OCI-LY1 (cell line): ENCODE results near the gene TDRD10.

Experiments used
- H2AFZ ChIP-seq: fragments of 200-600 bp; sonication (generic), shearing (Covaris generic); 2 replicates; pipeline ENCODE4 v1.6.0; 2014; ENCODE audit warnings: antibody characterized with exemption, mild to moderate bottlenecking, low read length
- H3F3A ChIP-seq: fragments of 200-600 bp; sonication (generic), shearing (Covaris generic); 2 replicates; pipeline ENCODE4 v1.6.0; 2014; ENCODE audit warnings: mild to moderate bottlenecking, antibody characterized with exemption, low read length, moderate library complexity; ENCODE audit not compliant: insufficient read depth
- H3K27ac ChIP-seq: fragments of 200-600 bp; sonication (generic); 2 replicates; pipeline ENCODE4 v1.5.1; 2014; ENCODE audit warnings: low read length, mixed run types, mild to moderate bottlenecking, low read depth; ENCODE audit not compliant: poor library complexity, severe bottlenecking
- H3K27me3 ChIP-seq: fragments of 200-600 bp; sonication (generic); 2 replicates; pipeline ENCODE4 v1.6.0; 2014; ENCODE audit warnings: antibody characterized with exemption, mild to moderate bottlenecking, low read length, moderate library complexity; ENCODE audit not compliant: insufficient read depth
- H3K36me3 ChIP-seq: fragments of 200-600 bp; sonication (generic); 2 replicates; pipeline ENCODE4 v1.6.1; 2014; ENCODE audit warnings: mild to moderate bottlenecking, antibody characterized with exemption, low read length, moderate library complexity, mixed read lengths; ENCODE audit not compliant: insufficient read depth
- H3K4me1 ChIP-seq: fragments of 200-600 bp; sonication (generic); 2 replicates; pipeline ENCODE4 v1.5.1; 2014; ENCODE audit warnings: mild to moderate bottlenecking, low read length, moderate library complexity; ENCODE audit not compliant: insufficient read depth, severe bottlenecking
- H3K4me2 ChIP-seq: fragments of 200-600 bp; sonication (generic), shearing (Covaris generic); 2 replicates; pipeline ENCODE4 v1.6.1; 2014; ENCODE audit warnings: low read length
- H3K4me3 ChIP-seq: fragments of 200-600 bp; sonication (generic); 2 replicates; pipeline ENCODE4 v1.5.1; 2014; ENCODE audit warnings: low read length, low read depth, mild to moderate bottlenecking, mixed read lengths; ENCODE audit not compliant: poor library complexity, severe bottlenecking
- H3K79me2 ChIP-seq: fragments of 200-600 bp; shearing (Covaris generic); 2 replicates; pipeline ENCODE4 v1.6.1; 2016; ENCODE audit warnings: mixed run types, low read length, mixed read lengths; ENCODE audit not compliant: insufficient read depth
- H3K9ac ChIP-seq: fragments of 200-600 bp; sonication (generic), shearing (Covaris generic); 2 replicates; pipeline ENCODE4 v1.6.1; 2014; ENCODE audit warnings: mild to moderate bottlenecking, low read length, mixed read lengths
- H3K9me2 ChIP-seq: fragments of 200-600 bp; sonication (generic), shearing (Covaris generic); 2 replicates; pipeline ENCODE4 v1.6.1; 2014; ENCODE audit warnings: low read depth, mild to moderate bottlenecking, low read length, mixed read lengths
- H3K9me3 ChIP-seq: fragments of 200-600 bp; shearing (Covaris generic); 2 replicates; pipeline ENCODE4 v1.6.1; 2014; ENCODE audit warnings: low read length, mixed read lengths
- H4K20me1 ChIP-seq: fragments of 200-600 bp; sonication (generic), shearing (Covaris generic); 2 replicates; pipeline ENCODE4 v1.6.0; 2016; ENCODE audit warnings: mild to moderate bottlenecking, low read length; ENCODE audit not compliant: insufficient read depth
- EZH2 ChIP-seq: fragments of 200-600 bp; sonication (generic), shearing (Covaris generic); IDR thresholded peaks from 2 replicates; pipeline ENCODE4 v1.8.0; 2017; ENCODE audit warnings: borderline replicate concordance, mixed run types, mild to moderate bottlenecking, antibody characterized with exemption, low read length, moderate library complexity, mixed read lengths
- TF ChIP-seq, protein P1 (sequence below): fragments of 200-600 bp; sonication (generic), shearing (Covaris generic); IDR thresholded peaks from 2 replicates; pipeline ENCODE4 v1.5.1; 2017; ENCODE audit warnings: mild to moderate bottlenecking, antibody characterized with exemption, low read length, moderate library complexity, mixed read lengths

TDRD10 gene

DNA sequence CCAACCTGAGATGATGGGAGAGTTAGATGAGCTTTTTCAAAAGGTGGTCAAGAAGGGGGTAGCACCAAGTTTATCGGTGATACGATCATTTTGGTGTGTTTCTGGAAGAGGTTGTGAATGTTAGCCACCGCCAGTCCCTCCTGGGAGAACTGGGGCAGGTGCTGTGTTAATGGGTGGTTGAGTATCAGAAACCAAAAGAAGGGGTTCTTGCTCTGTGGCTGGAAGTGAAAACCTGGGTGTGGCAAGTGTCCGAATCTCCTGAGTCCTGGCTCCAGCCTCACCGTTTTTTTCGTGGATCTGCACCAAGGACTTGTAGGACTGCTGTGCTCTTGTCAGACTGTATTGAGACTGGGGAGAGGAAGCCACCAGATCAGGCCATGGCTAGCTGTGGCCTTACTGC is 48.6 kb downstream of the TDRD10 start:
- H3K4me2 ChIP-seq = no peak overlapping the region
- no peak overlapping the region for H3K4me3 ChIP-seq
- H3K9me3 ChIP-seq = no peaks in the 10 kb centered on the region
- TF ChIP-seq, protein P1, sequence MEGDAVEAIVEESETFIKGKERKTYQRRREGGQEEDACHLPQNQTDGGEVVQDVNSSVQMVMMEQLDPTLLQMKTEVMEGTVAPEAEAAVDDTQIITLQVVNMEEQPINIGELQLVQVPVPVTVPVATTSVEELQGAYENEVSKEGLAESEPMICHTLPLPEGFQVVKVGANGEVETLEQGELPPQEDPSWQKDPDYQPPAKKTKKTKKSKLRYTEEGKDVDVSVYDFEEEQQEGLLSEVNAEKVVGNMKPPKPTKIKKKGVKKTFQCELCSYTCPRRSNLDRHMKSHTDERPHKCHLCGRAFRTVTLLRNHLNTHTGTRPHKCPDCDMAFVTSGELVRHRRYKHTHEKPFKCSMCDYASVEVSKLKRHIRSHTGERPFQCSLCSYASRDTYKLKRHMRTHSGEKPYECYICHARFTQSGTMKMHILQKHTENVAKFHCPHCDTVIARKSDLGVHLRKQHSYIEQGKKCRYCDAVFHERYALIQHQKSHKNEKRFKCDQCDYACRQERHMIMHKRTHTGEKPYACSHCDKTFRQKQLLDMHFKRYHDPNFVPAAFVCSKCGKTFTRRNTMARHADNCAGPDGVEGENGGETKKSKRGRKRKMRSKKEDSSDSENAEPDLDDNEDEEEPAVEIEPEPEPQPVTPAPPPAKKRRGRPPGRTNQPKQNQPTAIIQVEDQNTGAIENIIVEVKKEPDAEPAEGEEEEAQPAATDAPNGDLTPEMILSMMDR = no peak
- no peak for TF ChIP-seq EZH2
- no peak overlapping the region for H3K27ac ChIP-seq
- no peaks in the 10 kb centered on the region for H3K79me2 ChIP-seq
- no peaks in the 10 kb centered on the region for H3K4me1 ChIP-seq
- no peaks in the 10 kb centered on the region for H3K27me3 ChIP-seq
- no peak overlapping the region for H3K9ac ChIP-seq
- no peak overlapping the region for H2AFZ ChIP-seq
- H3F3A ChIP-seq = no peaks in the 10 kb centered on the region
- peaks cover 72% of the 10 kb centered on the region for H3K36me3 ChIP-seq
- no peaks in the 10 kb centered on the region for H3K9me2 ChIP-seq
- H4K20me1 ChIP-seq = no peaks in the 10 kb centered on the region

- H3K9me2 ChIP-seq = no peaks in the 10 kb centered on the region
- peaks cover 74% of the 10 kb centered on the region for H3K36me3 ChIP-seq
- H4K20me1 ChIP-seq = no peaks in the 10 kb centered on the region
- H2AFZ ChIP-seq = no peak overlapping the region
- H3K27me3 ChIP-seq = no peaks in the 10 kb centered on the region
- H3F3A ChIP-seq = no peaks in the 10 kb centered on the region
- no peak overlapping the region for H3K9ac ChIP-seq
- H3K9me3 ChIP-seq = no peaks in the 10 kb centered on the region
- no peak overlapping the region for H3K4me2 ChIP-seq
- H3K27ac ChIP-seq = no peak overlapping the region
- TF ChIP-seq EZH2 = no peak
- TF ChIP-seq, protein P1 = no peak
- no peak overlapping the region for H3K4me3 ChIP-seq
- H3K79me2 ChIP-seq = peaks cover under 1% of the 10 kb centered on the region; the same call in 1 of the 2 replicates
- peaks cover 4% of the 10 kb centered on the region for H3K4me1 ChIP-seq
Measured at GRCh38 chr1:154551474-154551873, 49.5 kb downstream of the TDRD10 start.

DNA sequence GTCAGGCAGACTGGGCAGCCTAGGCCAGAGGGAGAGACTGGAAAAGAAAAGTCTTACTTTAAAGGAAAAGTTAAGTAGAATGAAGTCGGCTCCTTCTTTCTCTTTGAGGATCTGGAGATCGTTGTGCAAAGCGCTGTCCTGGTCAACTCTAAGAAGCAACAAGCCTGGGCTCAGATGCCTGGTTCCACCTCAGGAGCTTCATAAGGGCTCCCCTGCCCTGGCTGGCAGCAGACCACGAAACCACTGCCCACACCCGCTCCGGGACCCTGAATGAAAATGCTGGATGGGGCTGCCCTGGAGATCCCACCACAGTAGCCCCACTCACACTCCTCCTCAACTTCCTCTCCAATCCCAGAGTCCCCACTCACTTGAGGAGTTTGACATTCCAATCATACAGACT is 50.0 kb downstream of the TDRD10 start:
- Histone ChIP-seq H3K27ac (no peak overlapping the region), H3K4me3 (no peak overlapping the region), H3K36me3 (peaks cover 74% of the 10 kb centered on the region), H3K79me2 (peaks cover 6% of the 10 kb centered on the region), H3K9ac (no peak overlapping the region), H3K9me3 (no peaks in the 10 kb centered on the region), H3K4me2 (no peak overlapping the region), H3K9me2 (no peaks in the 10 kb centered on the region), H3F3A (no peaks in the 10 kb centered on the region), H3K27me3 (no peaks in the 10 kb centered on the region), H2AFZ (no peak overlapping the region), H3K4me1 (peaks cover 9% of the 10 kb centered on the region), H4K20me1 (no peaks in the 10 kb centered on the region)
- TF ChIP-seq EZH2 = no peak
- TF ChIP-seq, protein P1 = no peak
